Transverse colon (tissue), 4 donors: ENCODE results near the gene JUN. TPM values are rescaled to one million over a fixed set of nuclear protein-coding genes. Genes with fewer than 3 reads are reported as not detected.

Source experiments
- DNase-seq: peaks from one replicate; pipeline ENCODE4 v3.0.0-alpha.2; 2019
- H3K27ac ChIP-seq, 4 donors: fragments of 200-600 bp; sonication (generic); 2 replicates each; pipeline ENCODE4 v1.5.1; 2016 to 2018; ENCODE audit warnings: inconsistent platforms in 4 of 4
- H3K27me3 ChIP-seq: fragments of 200-600 bp; sonication (generic); 2 replicates; pipeline ENCODE4 v1.5.1; 2017; ENCODE audit warnings: inconsistent platforms
- H3K36me3 ChIP-seq, 4 donors: fragments of 200-600 bp; sonication (generic); 2 replicates each; pipeline ENCODE4 v1.5.1; 2017 to 2019; ENCODE audit warnings: inconsistent platforms in 4 of 4
- H3K4me1 ChIP-seq, 4 donors: fragments of 200-600 bp; sonication (generic); 2 replicates each; pipeline ENCODE4 v1.5.1; 2017 to 2020; ENCODE audit warnings: inconsistent platforms in 4 of 4
- H3K4me3 ChIP-seq, 4 donors: fragments of 200-600 bp; sonication (generic); 1 replicate in 1 of 4; 2 replicates in 3 of 4; pipeline versions ENCODE4 v1.5.1 to v1.6.1; 2017 to 2019; ENCODE audit warnings: inconsistent platforms in 4 of 4
- H3K9me3 ChIP-seq, 2 donors: fragments of 200-600 bp; sonication (generic); 2 replicates each; pipeline ENCODE4 v1.5.1; 2017 to 2019; ENCODE audit warnings: inconsistent platforms in 2 of 2
- CTCF ChIP-seq, 5 experiments: fragments of 200-600 bp in 3 of 5; fragments of 450-650 bp in 2 of 5; sonication (generic) in 3 of 5; IDR thresholded peaks; 1 replicate in 2 of 5; 2 replicates in 3 of 5; pipeline ENCODE4 v1.5.1; 2016 to 2017; ENCODE audit warnings: antibody characterized with exemption in 5 of 5, inconsistent platforms in 3 of 5, mild to moderate bottlenecking in 2 of 5, moderate library complexity in 1 of 5
- EP300 ChIP-seq: sonication (generic); formaldehyde crosslinking; IDR thresholded peaks from one replicate; pipeline ENCODE4 v1.6.1; 2017; ENCODE audit warnings: antibody characterized with exemption, low read depth
- POLR2A ChIP-seq: fragments of 450-650 bp; IDR thresholded peaks from one replicate; pipeline ENCODE4 v1.6.1; 2016; ENCODE audit warnings: antibody characterized with exemption, mild to moderate bottlenecking, moderate library complexity
- POLR2AphosphoS5 ChIP-seq, 3 donors: sonication (generic); formaldehyde crosslinking; IDR thresholded peaks; one replicate each; pipeline ENCODE4 v1.6.1; 2016; ENCODE audit warnings: antibody characterized with exemption in 3 of 3
- WGBS, 2 donors: methylation state at CpG; one replicate each; pipeline ENCODE4 v1.1.5; 2018; ENCODE audit warnings: low coverage in 1 of 2; 5-methylcytosine and 5-hydroxymethylcytosine counted together
- in situ Hi-C, 4 donors: fragments of 200-750 bp; cut with MboI; loops; one replicate each; pipeline versions ENCODE4 v1.15.0 to v1.15.1; 2017; ENCODE audit warnings: low sequenced_read_pairs in 3 of 4, low pct_ligation_motif_present in 1 of 4, low pct_unique_long_range_greater_than_20kb in 1 of 4
- intact Hi-C: fragments of 100-400 bp; cut with DNase I; formaldehyde crosslinking; loops from one replicate; pipeline ENCODE4 v1.15.1; 2023; ENCODE audit warnings: low total_unique reads
- total RNA-seq, 4 donors: library from RNA; depleted of rRNA; stranded (reverse); fragments of >200 nt; gene quantifications; one replicate each; pipeline ENCODE4 v1.1.0, GENCODE V29; 2016

JUN gene
- total RNA-seq, 4 donors from 2014 or later, result 315 to 440 (median 376) TPM

- Histone ChIP-seq H3K4me1 (peaks cover 0 to 1% (median 0%) of the 10 kb centered on the region in 4 donors), H3K9me3 (no peaks in the 10 kb centered on the region), H3K36me3 (no peaks in the 10 kb centered on the region), H3K4me3 (no peak overlapping the region), H3K27ac (no peak overlapping the region), H3K27me3 (no peaks in the 10 kb centered on the region)
- intact Hi-C loops (no loop called here), in situ Hi-C loops (loop anchor here in 3 of 4 donors (10.0 to 25.0 kb wide), 4 partner anchors 542 to 1192 kb away; partner anchors contain the start of genes CYP2J2 (in 1 of the 3) and FGGY (in 1 of the 3))
- no peak for DNase-seq
- 58 to 64% methylated on average over 1 of the region's 1 CpG for WGBS, 2 donors
- TF ChIP-seq CTCF (IDR thresholded peaks at IDR 0.05) (no peak), EP300 (no peak), POLR2A (no peak), POLR2AphosphoS5 (IDR thresholded peaks at IDR 0.05) (no peak)
Measured at GRCh38 chr1:58745117-58745516, 38.7 kb downstream of the JUN start.

GRCh38 chr1:58741678-58742553 is 41.9 kb downstream of the JUN start:
- H3K27me3 ChIP-seq, result no peaks in the 10 kb centered on the region
- H3K4me1 ChIP-seq, result peaks cover 0 to 7% (median 0%) of the 10 kb centered on the region in 4 donors
- in situ Hi-C loops, result loop anchor here in 3 of 4 donors (10.0 to 25.0 kb wide), 4 partner anchors 545 to 1195 kb away; partner anchors contain the start of genes CYP2J2 (in 1 of the 3) and FGGY (in 1 of the 3)
- DNase-seq, result no peak
- no peaks in the 10 kb centered on the region for H3K36me3 ChIP-seq
- 83 to 93% methylated on average over 11 to 14 of the region's 14 CpGs for WGBS, 2 donors
- TF ChIP-seq POLR2A (no peak), EP300 (no peak), CTCF (IDR thresholded peaks at IDR 0.05) (no peak), POLR2AphosphoS5 (IDR thresholded peaks at IDR 0.05) (no peak)
- intact Hi-C loops, result loop anchor here (2.0 kb wide), 1 partner anchor 27 kb away; no protein-coding TSS in a partner anchor
- H3K4me3 ChIP-seq, result no peak overlapping the region
- H3K9me3 ChIP-seq, result no peaks in the 10 kb centered on the region
- H3K27ac ChIP-seq, result no peak overlapping the region

- intact Hi-C loops (loop anchor here (2.0 kb wide), 1 partner anchor 29 kb away; no protein-coding TSS in a partner anchor), in situ Hi-C loops (loop anchor here in 3 of 4 donors (5.0 to 25.0 kb wide), 5 partner anchors 547 to 1197 kb away; partner anchors contain the start of genes CYP2J2 (in 1 of the 3) and FGGY (in 1 of the 3))
- peaks cover 0 to 7% (median 0%) of the 10 kb centered on the region in 4 donors for H3K4me1 ChIP-seq
- TF ChIP-seq EP300 (no peak), POLR2AphosphoS5 (IDR thresholded peaks at IDR 0.05) (no peak), CTCF (IDR thresholded peaks at IDR 0.05) (peak; percentile 87 to 90 (median 87))
- H3K9me3 ChIP-seq, result no peaks in the 10 kb centered on the region
- no peak overlapping the region for H3K27ac ChIP-seq
- H3K27me3 ChIP-seq, result no peaks in the 10 kb centered on the region
- no peaks in the 10 kb centered on the region for H3K36me3 ChIP-seq
- WGBS, 2 donors, result 22 to 25% methylated on average over 3 of the region's 3 CpGs
- H3K4me3 ChIP-seq, result no peak overlapping the region
- DNase-seq, result no peak
Measured at GRCh38 chr1:58739856-58740466, 43.9 kb downstream of the JUN start.

- no peaks in the 10 kb centered on the region for H3K9me3 ChIP-seq
- intact Hi-C loops (no loop called here), in situ Hi-C loops (loop anchor here in 2 of 4 donors (5.0 to 25.0 kb wide), 4 partner anchors 548 to 1198 kb away; partner anchors contain the start of genes CYP2J2 (in 1 of the 2) and FGGY (in 1 of the 2))
- 74 to 80% methylated on average over 2 to 3 of the region's 3 CpGs for WGBS, 2 donors
- H3K4me3 ChIP-seq, result no peak overlapping the region
- H3K36me3 ChIP-seq, result no peaks in the 10 kb centered on the region
- TF ChIP-seq EP300 (no peak), POLR2A (no peak), POLR2AphosphoS5 (IDR thresholded peaks at IDR 0.05) (no peak), CTCF (IDR thresholded peaks at IDR 0.05) (no peak)
- no peak for DNase-seq
- H3K4me1 ChIP-seq, result peaks cover 0 to 7% (median 0%) of the 10 kb centered on the region in 4 donors
- no peak overlapping the region for H3K27ac ChIP-seq
- H3K27me3 ChIP-seq, result no peaks in the 10 kb centered on the region
Measured at GRCh38 chr1:58738876-58739275, 45.0 kb downstream of the JUN start.
